Epidermal melanocyte (primary cell): ENCODE results near the gene MAD2L2.

Experiments used
- DNase-seq: peaks from one replicate; pipeline ENCODE4 v3.0.0; 2011; ENCODE audit warnings: low spot score; ENCODE audit not compliant: insufficient read length

MAD2L2 gene

DNA sequence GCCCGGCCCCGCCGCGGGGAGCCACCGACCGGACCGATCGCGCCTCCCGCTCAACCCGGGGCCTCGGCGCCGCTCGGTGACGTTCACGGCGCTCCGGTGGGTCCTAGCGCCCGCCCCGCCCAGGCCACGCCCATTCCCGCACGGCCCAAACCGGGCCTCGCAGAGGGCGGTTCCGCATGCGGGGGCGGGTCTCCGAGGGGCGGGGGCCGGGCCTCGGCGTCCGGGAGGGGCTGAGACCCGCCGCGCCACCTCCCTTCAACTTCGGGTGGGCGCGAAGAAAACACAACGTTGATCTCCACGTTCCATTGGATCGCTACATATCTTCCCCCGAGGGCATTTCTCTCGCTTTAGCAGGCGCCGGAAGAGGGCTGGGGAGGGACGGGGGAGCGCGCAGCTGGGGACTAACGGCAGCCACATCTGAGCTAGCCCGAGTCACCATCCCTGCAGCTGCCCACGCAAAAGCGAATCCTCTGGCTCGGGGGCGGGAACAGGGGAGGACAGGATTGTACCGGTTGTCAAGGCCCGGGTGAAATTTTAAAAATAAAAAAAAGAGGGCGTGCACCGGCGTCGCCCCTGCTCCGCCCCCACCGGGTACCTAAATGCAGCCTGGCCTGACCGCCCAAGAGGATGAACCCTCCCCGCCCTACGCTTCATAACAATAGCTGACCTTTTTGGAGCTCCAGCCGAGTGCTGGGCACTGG is at the start of gene MAD2L2:
MAD2L2 (minus strand) TSS at position 78 of the 701 bp plus-strand sequence. CDS start 547 bp downstream, outside the sequence.
- DNase-seq = peak; percentile 91

DNA sequence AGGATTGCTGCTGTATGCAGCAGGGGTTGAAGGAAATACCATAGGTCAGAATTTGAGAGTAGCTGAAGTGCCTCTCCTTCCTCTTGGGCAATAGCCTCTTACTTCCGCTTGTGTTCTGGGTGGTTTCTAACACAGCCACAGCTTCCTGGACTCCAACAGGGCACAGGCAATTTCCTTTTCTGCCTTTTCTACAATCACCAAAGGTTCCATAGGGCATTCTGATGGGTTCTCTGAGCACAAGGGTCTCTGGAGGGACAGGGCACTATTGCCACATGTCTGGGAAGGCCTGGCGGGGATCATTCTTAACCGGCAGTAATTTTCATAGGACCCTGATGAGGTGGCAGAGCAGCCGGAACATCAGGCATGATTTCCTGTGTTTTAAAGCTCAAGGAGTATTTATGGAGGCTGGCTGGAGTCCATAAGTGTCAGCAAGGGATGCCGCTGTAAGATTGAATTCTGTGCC is 49.5 kb upstream of the MAD2L2 start:
- DNase-seq = no peak

DNA sequence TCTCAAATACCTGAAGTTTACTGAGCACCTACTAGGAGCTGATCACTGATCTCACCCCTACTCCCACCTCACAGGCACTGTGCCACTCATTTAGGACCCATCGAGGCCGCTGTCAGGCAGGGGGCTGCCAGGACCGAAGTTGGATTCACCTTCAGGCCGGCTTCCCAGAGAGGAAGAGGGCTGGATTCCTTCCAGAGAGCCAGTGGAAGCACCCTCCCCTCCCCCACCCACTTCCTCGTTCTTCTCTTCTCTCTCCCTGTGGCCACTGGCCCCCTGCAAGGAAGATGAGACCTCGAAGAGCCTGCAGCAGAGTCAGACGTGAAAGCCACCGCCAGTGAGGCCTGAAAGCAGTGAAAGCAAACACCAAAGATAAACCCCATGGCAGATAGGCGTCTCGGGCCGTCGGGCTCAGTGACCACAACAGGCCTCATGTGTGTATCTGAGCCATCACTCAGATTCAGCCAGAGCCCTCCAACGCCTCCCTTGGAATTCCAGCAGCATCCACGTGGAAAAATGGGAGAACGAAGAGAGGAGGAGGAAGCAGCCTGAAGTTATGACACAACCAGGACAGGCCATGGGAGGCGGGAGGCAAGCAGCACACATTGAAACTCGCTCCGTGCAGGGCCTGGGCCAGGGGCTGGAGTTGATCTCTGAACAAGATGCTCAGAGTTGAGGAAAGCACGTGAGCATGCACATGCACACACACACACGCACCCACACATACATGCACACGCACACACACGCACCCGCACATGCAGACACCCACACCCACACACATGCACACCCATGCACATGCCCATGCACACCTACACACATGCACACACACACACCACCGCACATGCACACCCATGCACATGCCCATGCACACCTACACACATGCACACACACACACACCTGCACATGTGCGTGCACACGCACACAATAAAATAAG is 48.8 kb upstream of the MAD2L2 start:
- DNase-seq = no peak

DNA sequence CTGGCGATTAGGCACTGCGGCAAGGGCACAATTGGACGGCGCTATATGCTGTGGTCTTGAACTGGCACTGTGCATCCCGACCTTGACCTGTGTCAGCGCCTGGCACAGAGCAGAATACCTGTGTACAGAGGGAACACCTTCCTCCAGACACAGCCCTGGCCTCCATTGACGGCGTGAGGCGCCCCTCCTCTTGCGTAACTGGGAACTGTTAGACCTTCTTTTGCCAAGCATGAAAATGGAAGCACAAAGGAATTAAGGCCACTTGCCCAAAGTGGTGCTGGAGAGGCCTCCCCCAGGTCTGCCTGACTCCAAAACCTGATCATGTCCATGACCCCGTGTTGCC is 48.2 kb upstream of the MAD2L2 start:
- no peak for DNase-seq

DNA sequence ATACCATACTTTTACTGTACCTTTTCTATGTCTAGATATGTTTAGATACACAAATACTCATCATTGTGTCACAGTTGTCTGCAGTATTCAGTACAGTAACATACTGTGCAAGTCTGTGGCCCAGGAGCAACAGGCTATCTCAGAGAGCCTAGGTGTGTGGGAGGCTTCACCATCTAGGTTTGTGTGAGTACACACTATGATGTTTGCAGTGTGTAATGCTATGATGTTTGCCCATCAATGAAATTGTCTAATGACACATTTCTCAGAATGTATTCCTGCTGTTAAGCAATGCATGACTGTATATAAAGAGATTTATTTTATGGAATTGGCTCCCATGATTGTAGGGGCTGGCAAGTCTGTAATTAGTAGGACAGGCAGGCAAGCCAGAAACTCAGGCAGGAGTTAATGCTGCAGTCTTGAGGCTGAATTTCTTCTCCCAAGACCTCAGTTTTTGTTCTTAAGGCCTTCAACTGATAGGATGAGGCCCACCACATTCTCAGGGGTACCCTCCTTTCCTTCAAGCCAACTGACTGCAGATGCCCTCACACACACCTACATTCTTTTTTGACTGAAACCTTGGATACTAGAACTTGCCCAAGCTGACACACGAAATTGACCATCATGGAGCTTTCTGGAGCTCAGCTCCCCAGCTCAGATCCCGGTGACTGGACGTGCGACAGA is 47.3 kb upstream of the MAD2L2 start:
- DNase-seq = no peak

DNA sequence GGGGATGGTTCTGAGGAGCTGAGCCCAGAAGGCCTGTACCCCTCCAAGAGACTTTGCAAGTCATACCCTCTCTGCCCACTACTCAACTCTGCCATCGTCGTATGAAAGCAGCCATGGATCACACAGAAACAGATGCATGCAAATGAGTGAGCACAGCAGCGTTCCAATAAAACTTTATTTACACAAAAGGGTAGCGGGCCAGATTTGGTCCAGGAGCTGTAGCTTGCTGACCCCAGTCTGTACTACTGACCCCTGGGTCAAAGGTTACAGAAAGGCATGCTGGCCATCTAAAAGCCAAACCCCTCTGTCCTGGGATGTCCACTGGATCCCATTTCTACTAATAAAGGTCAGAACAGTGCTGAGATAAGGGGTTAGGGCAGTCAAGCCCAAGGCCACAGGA is 46.2 kb upstream of the MAD2L2 start:
- no peak for DNase-seq

DNA sequence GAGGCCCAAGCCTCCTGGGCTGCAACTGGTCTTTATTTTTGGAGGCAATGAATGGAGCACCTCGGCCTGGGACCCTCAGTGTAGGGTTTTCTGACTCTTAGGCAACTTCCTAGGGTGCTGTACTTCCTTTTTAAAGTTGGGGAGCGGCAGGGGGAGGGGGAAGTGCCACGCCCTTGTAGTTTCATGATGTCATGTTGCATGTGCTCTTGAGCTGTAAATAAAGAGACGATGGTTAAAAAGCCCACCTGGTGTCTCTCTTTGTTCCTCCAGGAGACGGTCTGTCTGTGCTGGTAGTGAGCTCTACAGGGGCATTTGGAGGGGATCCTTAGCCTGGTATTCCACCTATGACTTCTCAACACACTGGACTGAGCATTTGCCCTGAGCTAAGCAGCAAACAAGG is 44.7 kb upstream of the MAD2L2 start:
- no peak for DNase-seq

DNA sequence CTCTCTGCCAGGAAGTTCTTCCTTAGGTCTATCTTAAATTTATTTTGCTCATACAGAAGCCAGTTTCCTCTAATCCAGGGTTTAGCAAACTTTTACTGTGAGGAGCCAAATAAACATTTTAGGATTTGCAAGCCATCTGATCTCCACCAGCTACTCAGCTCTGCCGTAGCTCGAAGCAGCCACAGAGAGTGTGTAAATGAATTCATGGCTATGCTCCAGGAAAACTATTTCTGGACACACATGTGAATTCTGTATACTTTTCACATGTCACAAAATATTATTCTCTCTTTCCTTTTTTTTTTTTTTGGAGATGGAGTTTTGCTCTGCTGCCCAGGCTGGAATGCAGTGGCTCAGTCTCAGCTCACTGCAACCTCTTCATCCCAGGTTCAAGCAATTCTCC is 41.6 kb upstream of the MAD2L2 start:
- DNase-seq = no peak

DNA sequence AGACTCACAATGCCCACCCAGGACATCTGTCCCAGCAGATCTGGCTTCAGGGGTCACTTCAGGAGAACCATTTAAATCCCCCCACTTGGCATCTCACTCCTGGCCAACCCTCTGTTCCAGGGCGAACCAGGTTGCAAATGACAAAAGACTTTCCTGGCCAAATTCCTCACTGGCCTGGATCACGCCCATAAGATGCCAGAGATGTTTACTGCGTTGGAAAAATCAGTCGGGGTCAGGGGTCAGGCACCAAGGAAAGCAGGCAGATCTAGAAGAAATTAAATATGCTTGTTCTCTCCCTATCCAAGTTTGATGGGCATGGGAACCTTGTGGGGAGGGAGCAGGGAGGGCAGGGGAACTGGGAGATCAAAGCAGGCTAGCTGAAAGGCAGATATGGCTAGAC is 40.4 kb upstream of the MAD2L2 start:
- DNase-seq = no peak

DNA sequence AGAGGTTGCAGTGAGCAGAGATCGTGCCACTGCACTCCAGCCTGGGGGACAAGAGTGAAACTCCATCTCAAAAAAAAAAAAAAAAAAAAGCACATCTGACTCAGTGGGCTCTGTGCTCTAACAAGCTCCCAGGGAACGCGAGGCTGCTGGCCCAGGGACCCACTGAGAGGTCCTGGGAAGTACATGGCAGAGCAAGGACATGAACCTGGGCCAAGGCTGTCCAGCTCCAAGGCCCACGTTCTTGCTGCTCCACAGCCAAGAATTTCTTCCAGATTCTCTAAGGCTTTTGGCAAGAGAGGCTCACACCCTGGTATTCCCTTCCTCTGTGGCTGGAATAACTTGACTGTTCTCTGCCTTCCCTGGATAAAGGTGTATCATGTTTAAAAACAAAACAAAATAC is 39.6 kb upstream of the MAD2L2 start:
- DNase-seq = no peak

DNA sequence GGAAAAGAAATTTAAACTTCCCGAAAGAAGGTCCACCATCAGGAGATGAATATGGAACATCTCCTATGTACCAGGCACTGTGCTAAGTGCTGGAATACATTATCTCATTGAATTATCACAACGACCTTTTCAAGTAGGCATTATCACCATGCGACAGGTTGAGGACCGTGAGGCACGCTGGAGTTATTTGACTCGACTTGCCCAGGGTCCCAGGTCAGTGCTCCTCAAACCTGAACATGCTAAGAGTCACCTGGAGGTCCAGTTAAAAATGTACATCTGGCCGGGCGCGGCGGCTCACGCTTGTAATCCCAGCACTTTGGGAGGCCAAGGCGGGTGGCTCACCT is 39.1 kb upstream of the MAD2L2 start:
- no peak for DNase-seq

DNA sequence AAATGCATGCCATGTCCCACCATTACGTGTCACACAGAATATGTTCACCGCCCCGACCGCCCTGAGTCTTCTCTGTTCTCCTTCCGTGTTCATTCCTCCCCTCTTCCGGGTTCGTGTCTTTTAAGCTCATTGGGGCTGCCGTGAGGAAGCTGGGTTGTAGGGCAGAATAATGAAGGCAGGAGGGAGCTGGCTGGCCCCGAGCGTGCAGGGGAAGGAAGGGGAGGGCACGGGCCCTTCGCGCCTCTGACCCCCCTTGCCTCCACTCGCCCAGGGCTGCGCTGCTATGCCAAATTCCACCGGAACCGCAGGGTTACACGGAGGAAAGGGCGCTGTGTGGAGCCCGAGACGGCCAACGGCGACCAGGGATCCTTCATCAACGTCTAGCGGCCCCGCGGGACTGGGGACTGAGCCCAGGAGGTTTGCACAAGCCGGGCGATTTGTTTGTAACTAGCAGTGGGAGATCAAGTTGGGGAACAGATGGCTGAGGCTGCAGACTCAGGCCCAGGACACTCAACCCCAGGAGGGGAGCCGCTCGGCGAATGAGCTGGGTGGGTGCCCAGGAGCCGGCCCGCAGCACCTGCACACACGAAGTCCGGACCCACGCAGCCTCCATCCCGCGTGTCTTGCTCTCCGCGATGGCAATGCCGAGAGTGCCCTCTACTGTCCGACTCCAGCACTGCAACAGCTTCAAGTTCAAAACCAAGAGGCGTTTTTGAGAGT is 38.5 kb upstream of the MAD2L2 start:
- no peak for DNase-seq

DNA sequence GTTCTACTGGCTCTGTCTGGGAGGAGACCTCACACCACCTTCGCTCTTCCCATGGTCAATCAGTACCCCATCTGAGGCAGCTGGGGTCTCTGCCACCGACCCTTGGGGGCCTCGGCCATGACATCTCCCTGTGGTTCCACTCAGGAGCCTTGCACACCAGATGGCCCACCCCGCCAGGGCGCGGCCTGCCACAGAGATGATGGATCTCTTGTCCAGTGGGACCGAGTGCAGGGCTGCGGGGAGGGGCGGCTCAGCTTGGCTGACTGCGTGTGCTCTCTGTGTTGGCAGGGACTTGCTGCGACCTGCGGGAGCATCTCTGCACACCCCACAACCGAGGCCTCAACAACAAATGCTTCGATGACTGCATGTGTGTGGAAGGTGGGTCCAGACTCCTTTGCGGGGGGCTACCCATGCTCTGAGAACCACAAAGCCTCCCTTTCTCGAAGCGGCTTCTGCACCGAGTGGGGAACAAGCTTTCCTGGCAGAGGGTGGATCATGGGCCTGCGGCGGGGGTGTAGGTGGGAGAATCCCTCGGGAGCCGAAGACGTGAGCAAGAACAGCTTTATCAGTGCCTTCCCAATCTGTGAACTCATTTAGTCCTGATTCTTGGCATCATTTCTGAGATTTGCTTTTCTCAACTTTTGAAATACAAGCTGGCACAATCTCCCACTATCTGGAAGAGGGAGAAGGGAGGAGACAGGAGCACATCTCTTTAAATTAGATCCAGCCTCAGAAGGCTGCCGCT is 34.1 kb upstream of the MAD2L2 start:
- DNase-seq = no peak

DNA sequence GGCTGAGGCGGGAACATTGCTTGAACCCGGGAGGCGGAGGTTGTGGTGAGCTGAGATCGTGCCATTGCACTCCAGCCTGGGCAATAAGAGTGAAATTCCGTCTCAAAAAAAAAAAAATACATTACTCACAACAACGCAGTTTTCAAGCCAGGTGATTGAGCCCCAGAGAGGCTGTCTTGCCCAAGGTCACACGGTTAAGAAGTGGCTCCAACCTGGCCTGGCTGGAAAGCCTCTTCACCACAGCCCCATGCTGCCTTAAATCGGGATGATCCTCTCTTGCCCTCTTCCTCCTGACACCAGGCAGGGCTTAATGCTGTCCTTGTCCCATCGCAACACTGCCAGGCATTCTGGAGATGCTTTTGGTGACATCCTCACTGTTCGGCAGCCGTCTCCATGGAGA is 32.1 kb upstream of the MAD2L2 start:
- DNase-seq = no peak

DNA sequence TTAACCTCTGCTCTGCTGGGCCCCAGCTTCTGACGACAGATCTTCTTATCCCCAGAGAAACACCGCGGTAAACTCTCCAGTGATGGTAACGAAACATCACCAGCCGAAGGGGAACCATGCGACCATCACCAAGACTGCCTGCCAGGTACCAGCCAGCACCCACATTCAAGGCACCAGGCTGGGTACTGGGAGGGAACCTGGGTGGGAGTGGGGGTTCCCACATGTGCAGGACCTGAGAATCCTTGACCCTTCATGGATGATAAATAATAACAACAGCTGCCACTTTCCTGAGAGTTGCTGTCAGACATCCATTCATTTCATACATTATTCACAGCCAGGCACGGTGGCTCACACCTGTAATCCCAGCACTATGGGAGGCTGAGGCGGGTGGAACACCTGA is 31.3 kb upstream of the MAD2L2 start:
- no peak for DNase-seq

DNA sequence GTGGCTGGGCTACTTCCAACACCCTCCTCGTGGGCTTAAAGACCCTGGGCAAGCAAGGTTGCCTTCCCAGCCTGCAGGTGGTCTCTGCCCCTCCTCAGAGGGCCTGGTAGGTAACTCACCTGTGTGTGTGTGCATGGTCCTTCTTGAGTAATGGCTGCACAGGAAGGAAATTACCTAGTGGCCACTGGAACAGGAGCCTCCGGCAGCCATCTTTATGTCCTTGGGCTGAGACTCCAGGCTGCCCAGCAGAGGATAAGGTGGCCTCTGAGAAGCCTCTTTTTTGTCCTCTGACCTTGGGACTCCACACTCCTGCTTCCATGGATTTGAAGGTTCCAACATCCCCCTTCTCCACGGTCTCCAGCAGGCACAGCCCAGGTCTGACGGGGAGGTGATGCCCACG is 30.5 kb upstream of the MAD2L2 start:
- no peak for DNase-seq

DNA sequence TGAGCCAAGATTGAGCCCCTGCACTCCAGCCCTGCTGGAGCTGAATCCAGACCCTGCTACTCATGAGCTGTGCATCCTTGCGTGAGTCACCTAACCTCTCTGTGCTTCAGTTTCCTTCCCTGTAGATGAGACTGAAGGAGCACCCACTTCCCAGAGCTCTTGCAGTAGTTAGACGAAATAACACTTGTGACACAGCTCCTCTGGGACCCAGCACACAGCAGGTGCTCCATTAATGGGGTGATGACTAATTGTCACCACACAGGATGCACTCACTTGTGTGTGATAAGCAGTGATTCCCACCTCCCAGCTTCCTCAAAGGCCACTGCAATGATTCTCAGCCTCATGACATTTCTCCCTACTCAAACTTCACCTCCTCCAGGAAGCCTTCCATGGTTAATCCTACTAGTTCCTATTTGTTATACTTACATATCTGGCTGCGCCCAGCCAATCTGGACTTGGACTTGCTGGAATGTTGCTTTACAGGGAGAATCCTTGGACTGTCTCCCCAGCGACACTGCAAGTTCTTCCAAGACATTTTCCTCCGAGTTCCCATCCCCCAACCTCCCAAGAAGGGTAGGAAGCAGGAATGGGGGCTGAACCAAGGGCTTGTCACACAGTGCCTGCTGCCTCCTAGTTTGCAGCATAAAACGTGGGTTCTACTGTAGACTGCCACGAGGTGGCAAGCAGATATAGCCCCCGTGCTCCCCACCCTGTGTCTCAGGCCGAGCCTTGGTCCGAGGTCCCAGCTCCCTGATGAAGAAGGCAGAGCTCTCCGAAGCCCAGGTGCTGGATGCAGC is 27.8 kb upstream of the MAD2L2 start:
- no peak for DNase-seq

DNA sequence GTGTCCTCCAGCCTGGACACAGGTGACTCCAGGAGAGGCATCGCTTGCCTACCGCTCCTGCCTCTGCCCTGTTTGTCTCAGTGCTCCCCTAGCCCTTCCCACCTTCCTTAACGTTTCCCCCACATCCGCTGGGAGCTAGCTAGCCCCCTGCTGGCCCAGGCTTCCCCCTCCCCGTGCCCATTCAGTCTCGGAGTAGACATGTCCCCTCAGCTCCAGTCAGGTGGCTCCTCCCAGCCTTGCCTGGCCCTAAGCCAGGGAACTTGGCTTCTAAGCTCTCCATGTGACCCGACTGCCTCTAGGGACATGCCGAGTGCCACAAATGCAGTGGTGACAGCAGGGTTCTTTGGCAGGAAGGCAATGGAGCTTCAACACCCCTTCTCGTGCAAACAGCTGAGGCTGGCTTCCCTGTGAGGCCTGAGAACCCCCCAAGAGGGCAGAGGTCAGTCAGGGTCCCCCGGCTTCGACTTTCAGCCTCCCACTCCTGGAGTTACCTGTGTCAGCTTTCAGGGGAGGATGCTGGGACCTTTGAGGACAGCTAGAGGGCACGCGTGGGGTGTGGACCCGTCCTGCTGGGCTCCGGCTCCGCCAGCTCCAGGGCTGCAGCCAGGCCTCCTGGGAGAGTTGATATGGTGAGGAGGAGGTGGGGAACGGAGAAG is 26.8 kb upstream of the MAD2L2 start:
- DNase-seq = no peak

DNA sequence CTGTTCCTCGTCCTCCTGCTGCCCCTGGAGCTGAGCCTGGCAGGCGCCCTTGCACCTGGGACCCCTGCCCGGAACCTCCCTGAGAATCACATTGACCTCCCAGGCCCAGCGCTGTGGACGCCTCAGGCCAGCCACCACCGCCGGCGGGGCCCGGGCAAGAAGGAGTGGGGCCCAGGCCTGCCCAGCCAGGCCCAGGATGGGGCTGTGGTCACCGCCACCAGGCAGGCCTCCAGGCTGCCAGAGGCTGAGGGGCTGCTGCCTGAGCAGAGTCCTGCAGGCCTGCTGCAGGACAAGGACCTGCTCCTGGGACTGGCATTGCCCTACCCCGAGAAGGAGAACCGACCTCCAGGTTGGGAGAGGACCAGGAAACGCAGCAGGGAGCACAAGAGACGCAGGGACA is 25.3 kb upstream of the MAD2L2 start:
- no peak for DNase-seq

DNA sequence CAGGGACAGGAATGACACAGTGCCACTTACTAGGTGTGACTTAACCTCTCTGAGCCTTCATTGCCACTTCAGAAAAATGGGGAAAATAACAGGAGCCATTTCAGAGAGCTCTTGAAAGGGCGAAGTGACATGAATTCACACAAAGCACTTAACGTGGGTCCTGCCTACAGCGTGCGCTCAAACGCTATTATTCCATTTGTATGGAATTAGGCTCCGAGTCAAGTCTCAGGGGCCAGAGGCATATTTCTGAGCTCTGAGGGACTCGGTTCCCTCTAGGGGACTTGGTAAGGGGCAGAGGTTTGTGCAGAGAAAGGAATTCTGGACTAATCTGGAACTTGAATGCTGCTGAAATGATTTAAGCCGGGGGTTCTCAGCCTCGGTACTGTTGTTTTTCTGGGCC is 24.6 kb upstream of the MAD2L2 start:
- no peak for DNase-seq
